Left colon (tissue), 2 donors: ENCODE measurements around the gene AHI1. TPM values are rescaled to one million over a fixed set of nuclear protein-coding genes. Genes with fewer than 3 reads are reported as not detected.

Experiments used
- microRNA-seq, 2 donors: library from miRNA; unstranded; fragments of <30 nt; microRNA quantifications; one replicate each; pipeline versions ENCODE4 v1.1.0 to v1.2.0, GENCODE V29; 2020
- total RNA-seq, 2 donors: library from RNA; stranded (reverse); fragmentation: NEBNext Ultra II Directional; extraction: Animal tissue kit (Norgen Biotek cat#: 25700); gene quantifications; one replicate each; pipeline ENCODE4 v1.2.1, GENCODE V29; 2021
- donor health status: DM: no; HTN: no; CAD: no.
- donor health status: DM: yes; HTN: yes; CAD: no.

Gene AHI1
- total RNA-seq, 2 donors from 2014 or later: 21.4 to 25.8 TPM

Small RNA genes lying within 50 kb of the gene (microRNA-seq; reads per million reads assigned to microRNA genes)
- gene MIR548A2: 0 reads per million in 2 donors
